ENCODE data around the gene THOC2.

DNA sequence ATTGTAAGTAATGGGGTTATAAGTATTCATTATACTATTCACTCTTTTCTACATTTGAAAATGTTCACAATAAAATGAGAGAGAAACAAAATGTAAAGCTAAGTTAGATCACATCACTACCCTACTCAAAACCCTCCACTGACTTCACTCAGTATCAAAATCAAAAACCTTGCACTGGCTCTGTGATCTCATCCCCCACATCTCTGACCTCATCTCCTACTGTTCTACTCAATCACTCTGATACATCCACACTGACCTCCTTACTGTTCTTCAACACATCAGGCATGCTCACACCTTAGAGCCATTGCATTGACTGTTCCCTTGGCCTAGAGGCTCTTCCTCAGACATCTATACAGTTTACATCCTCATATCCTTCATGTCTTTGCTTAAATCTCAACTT lies 50.7 kb downstream of the THOC2 start:
- TF ChIP-seq, protein P1, sequence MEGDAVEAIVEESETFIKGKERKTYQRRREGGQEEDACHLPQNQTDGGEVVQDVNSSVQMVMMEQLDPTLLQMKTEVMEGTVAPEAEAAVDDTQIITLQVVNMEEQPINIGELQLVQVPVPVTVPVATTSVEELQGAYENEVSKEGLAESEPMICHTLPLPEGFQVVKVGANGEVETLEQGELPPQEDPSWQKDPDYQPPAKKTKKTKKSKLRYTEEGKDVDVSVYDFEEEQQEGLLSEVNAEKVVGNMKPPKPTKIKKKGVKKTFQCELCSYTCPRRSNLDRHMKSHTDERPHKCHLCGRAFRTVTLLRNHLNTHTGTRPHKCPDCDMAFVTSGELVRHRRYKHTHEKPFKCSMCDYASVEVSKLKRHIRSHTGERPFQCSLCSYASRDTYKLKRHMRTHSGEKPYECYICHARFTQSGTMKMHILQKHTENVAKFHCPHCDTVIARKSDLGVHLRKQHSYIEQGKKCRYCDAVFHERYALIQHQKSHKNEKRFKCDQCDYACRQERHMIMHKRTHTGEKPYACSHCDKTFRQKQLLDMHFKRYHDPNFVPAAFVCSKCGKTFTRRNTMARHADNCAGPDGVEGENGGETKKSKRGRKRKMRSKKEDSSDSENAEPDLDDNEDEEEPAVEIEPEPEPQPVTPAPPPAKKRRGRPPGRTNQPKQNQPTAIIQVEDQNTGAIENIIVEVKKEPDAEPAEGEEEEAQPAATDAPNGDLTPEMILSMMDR (IDR thresholded peaks at IDR 0.05): no peak
- no peak for TF ChIP-seq POLR2A (IDR thresholded peaks at IDR 0.05)
